NCI-H128 (cell line): ENCODE data around the gene PER2.
"Not testable (repeated sequence)": the region's sequence is repeated elsewhere in the genome, so short reads cannot be mapped to it uniquely, and the experiment has no call there.

Source experiments
- DNase-seq: peaks from one replicate; lab custom pipeline; 2025; ENCODE audit not compliant: unreplicated experiment; lab: John Stamatoyannopoulos, UW

Gene PER2

DNA sequence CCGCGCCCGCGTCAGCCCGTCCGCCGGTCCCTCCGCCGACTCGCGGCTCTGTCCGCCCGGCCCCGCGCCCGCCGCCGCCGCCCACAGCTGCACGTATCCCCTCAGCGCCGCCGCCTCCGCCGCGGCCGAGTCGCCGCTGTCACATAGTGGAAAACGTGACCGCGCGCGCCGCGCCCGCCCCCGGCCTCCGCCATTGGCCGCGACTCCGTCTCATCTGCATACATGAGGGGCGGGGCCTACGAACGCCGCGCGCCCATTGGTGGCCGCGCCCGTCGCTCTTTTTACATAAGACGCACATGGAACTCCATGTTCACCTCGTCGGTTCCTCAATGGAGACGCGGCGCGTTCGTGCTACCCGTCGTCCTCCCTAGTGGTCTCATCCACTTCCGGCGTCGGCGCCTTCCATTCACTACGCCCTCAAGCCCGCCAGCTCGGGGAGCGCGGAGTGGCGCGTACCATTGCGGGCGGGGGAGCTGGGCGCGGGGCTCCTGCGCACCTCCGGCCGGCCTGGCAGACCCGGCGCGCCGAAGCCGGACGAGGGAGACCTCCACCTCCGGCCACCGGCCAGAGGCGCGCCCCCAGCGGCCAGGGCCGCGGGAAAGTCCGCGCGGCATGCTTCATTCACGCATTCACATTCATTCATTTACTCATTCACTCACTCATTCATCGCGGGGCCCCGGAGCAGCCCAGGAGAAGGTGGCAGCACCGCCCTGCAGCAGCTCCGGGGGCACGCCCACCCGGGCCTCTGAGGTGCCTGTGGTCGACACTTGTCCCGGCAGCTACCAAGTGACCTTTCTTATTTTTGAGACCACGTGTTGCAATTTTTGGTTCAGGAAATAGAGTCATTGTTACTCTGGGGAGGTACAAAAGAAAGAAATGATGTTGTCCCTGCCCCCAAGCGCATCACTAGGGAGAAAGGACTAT, 502 bp upstream of the PER2 start:
- peak; percentile 88 for DNase-seq

DNA sequence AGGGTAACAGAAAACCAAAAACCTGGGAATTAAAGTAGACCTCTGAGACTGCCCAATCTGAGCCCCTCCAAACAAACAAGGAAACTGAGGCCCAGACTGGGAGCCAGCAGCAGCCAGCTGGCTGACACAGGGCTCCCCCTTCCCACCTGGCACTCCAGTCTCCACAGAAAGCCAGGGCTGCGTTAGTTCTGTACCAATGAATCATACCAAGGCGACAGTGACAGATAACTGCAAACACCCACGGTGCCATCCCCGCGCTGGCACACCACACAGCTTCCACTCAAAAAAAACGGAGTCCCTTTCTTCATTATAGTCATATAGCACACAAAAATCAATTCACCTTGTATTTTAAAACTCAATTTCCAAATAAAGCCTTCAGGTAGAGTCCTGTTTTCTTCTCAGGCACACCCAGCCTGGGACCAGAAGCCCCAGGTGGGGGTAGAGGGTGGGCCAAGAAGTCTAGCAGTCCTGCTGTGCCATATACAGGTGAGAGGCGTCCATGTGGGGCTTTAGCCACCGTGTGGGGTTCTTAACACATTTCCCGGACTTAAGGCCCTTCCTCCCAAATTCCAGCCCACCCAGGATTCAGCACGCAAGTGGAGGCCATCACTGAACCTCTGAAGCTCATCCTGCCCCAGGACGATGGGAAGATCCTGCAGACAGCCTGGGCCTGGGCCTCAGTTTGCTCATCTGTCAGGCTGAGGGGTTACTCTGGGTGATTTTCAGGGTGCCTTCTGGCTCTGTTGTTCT, 1.2 kb downstream of the PER2 start:
- no peak for DNase-seq

DNA sequence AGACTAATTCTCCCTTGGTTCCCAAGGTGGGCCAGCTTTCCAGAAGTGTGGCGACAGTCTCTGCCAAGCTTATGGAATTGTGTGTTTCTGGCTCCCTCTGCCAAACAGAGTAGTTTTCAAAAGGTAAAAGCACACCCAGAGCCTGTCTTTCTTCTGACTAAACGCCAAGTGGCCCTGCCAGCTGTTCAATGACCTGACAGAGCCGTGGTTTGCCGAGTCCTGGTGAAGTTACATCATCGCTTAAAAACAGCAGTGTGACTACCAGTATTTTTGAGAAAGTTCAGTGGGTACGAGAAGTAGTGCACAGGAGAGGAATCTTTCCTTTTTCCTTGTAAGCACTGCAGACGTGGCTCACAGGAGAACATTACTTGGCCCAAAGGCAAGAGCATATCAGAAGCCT, 1.9 kb downstream of the PER2 start:
- no peak for DNase-seq

DNA sequence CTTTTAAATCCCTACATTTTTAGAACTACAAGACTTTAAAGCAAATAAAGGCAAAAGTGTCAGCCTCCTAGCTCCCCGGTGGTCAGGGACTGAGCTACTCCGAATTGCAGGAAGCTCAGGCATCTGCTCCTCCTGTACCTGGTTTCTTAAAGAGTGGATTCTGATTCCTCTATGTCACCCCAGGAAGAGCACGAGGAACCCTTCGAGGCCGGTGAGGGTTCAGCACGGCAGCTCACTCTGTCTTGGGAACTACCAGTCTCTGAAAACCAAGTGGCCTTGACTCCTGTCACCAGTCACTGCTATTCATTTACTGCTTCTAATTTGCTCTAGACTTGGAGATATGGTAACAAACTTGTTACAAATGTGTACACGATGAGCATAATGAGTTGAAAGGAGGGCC, 2.3 kb downstream of the PER2 start:
- no peak for DNase-seq

DNA sequence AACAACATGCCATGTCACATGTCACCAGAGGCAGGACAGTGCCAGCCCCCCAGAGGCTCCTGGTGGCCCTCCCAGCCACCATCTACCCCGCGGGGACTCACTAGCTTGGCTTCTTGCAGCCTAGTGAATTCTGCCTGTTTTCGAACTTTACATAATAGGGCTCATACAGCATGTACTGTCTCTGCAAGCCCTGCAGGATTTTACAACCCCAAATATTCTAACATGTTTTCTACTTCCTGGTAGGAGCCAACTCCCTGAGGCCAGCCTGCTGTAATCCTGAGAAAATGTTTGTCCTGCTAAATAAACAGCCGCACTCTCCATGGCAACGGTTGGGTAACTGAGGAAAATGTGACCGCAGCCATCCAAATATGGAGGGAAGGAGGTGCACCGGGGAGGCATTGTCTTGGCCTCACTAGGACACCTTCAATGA, 2.7 kb downstream of the PER2 start:
- DNase-seq = no peak

DNA sequence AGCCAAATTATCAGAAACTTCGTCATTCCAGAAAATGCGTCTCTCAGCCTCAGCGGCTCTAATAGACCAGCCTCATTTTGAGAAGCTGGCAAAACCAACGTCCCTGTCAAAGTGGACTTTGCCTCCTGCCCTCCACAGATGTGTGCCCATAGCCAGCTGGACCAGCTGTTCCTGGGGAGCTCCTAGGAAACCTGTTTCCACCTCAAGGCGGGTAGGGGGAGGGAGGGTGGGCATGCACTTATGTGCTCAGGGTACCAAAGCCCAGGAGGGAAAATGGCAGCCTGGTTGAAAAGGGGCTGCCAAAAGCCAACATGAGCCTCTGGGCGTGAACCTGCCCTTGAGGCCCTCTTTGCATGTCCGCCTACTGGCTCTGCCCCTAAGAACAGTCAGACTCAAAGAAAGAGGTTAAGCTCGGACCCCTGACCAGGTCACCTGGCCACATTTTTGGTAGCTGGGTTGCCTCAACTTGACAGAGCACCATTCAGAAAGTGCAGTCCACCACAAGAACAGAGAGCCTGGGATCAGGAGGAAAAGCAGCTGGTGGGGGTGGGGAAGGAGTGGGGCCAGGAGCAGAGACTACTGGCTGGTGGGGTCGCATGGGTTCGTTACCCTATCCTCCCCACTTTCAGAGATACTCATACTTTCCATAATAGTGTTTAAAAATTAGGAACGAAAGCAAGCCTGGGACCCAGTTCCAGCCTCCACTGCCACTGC, 3.5 kb downstream of the PER2 start:
- no peak for DNase-seq

DNA sequence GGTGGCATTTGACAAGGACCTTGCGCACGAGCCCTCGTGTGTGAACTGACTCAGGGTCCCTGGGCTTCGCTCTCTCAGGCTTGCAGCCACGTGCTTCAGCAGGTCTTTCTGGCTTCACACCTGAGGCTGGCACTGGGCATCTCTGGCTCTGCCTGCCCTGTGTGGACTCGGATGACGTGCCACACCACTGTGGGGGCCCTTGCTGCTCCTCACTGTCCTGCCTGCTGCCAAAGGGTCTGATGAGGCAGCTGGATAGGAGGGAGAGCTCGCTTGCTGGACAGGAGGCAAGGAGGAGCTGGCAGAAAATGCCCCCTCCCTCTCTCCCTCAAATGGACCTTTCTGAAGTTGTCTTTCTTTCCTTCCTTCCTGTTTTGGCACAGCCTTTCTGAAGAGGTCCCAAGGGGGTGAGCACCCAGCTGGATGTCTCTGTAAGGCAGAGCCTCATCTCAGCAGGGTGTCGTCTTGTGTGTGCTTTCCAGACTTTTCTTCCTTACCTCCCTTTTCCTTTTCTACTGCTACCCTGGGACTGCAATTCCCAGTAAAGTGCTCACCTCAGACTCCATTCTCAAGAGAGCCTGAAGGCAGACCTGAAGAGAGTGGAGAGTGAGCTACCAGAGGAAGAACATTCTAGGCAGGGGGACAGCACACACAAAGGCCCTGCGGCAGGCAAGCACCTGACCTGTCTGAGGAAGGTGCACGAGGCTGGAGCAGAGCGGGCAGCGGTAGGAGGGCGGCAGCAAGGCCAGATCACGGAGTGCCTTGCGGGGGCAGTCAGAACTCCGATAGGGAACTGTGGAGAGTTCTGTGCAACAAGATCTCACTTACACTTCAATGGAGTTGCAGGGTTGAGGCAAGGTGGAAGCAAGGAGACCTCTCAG, 5.3 kb downstream of the PER2 start:
- no peak for DNase-seq

DNA sequence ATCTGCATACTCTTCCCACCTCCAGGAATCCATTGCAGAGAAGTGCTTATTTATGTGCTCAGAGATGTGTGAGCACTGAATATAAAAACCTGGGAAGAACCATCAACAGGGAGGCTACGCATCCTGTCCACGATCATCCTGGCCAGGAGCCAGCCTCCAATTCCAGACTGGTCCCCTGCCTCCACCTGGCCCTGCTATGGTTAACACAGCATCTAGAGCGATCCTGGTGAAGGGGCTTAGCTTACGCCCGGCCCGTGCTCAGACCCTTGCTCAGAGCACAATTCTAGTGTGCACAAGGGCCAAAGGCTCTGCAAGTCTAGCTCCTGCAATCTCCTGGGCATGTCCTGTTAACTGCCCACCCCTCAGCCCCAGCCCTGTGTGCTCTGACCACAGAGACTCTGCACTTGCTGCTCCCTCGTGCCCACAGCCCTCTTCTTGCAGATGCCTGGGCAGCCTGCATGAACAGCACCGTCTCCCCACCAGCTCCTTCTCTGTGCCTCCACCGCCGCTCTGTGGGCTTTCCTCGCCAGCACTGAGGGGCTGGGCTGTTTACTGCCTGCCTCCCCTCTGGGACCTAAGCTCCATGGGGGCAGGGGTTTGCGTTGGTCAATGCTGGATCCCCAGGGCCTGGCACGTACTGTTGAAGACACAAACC, 6.5 kb downstream of the PER2 start:
- DNase-seq = no peak

DNA sequence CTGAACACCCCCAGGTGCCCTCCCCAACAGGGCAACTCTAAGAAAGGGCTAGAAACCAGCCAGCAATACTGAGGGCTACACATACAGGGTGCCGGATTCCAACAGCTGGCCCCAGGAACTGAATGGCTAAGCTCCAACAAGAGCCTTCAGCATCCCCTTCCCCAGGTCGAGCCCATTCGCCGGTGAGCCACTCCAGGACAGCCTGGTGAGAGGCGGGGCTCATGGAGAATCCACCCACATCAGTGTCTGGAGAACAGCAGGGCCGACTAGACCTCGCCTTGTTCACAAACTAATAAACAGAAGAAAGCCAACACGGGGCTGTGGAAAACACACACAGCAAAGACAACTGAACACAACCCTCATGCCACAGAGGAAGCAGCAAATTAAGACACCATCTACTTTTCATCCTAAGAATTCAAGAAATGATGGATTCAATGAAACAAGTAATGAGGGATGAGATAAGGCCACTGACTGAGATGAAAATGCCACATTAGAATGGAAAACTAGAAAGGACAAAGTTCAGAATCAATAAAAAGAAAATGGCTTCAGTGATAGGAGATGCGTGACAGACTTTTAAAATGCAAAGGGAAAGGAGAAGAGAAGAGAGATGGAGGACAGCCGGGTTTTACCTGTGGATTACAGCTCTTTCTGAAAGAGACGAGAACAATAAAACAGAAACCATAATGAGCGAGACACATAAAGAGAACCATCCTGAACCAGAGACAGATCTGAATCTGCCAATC, 8.2 kb downstream of the PER2 start:
- DNase-seq = no peak

DNA sequence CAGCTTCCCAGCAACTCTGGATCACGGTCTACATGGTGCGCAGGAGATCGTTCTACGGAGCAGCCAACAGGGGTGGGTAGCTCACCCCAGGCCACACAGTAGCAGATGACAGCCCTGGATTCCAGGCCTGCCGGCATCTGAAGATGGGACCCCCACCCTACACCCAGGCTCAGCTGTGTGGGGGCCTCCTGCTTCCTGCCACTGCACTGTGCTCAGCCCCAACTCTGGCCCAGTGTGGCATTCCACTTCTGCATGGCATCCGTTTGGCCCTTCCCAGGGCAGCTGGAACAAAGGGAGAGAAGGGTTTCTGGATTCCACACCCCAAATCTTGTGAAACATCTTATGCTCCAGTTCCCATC, 9.1 kb downstream of the PER2 start:
- no peak for DNase-seq

DNA sequence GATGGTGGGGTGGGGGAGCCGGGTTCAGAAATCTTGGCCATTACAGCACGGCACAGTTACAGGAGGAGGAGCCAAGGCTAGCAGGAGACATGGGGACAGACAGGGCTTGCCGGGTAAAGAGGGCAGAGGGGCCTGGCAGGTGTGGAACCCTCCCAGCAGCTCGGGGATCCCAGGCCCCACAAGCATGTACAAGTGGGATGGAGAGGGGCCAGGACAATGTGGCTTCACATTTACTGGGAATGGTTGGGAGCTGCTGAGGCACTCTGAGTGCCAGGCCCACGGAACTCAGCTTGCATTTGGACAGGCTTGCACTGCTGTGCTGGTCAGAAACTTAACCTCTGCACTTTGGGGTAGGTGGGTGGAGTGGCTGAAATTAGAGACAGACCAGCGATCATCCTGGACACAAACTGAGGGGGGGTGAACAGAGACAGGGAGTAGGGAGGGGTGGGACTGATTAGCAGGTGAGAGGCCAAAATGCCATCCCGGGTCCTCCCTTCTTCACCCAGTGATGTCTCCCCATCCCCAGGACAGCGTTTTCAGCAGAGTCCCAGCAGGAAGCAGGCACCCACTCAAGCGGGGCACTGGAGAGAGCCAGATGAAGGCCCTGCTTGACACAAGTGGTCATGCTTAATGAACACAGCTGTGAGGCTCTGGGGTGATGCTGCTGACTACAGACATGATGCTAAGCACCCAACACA, 9.6 kb downstream of the PER2 start:
- no peak for DNase-seq

DNA sequence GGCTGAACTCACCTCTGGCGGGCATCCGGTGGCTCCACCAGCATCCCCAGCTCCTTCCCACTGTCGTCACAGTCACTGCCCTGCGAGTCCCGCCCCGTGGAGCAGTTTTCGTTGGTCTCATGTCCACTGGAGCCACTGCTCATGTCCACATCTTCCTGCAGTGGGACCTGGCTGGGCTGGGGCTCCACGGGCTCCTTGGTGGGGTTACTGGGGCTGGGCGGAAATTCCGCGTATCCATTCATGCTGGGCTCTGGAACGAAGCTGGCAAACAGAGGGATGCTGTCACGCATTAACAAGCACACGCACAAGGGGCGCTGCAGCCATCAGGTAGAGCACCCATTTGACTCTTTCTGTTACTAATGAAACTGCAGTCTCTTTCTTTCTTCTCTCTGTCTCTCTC, 10.7 kb downstream of the PER2 start:
- no peak for DNase-seq

DNA sequence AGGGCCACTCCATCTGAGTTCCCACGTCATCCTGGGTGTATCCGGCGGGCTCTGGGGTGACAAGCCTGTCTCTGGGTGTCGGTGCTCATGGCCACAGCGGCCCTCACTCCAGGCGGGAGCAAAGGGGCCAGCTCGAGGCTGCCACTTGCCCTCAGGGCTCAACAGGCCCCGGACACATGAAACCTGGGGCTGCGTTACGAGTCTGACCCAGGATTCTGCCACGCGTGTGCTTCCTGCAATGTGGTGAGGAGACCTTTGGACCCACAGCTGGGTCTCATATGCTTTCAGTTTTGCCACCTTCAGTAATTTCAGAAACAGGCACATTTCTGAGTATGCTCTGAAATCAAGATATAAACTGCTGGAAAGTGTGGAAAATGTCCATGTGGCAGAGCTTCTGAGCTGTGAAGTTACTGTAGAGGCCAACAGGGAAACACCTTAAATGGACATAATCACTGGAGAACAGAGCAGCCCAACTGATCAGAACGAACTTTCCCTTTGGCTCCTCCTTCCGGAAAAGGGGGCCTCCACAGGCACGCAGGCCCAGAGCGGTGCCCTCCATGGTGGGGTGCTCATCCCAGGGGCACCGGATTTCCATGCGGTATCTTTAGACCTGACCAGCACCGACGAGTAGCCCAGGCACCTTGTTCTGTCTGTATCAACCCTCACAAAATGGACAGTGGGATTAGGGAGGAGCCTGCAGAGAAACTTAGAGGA, 14.1 kb downstream of the PER2 start:
- DNase-seq = no peak

DNA sequence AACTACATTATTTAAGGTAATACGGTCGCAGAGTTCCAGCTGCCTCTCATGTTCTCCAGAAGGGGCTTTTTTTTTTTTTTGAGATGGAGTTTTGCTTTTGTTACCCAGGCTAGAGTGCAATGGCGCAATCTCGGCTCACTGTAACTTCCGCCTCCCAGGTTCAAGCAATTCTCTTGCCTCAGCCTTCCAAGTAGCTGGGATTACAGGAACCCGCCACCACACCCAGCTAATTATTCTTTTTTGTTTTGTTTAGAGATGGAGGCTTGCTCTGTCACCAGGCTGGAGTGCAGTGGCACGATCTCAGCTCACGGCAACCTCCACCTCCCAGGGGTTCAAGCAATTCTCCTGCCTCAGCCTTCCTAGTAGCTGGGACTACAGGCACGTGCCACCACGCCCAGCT, 15.0 kb downstream of the PER2 start:
- DNase-seq = not testable (repeated sequence)

DNA sequence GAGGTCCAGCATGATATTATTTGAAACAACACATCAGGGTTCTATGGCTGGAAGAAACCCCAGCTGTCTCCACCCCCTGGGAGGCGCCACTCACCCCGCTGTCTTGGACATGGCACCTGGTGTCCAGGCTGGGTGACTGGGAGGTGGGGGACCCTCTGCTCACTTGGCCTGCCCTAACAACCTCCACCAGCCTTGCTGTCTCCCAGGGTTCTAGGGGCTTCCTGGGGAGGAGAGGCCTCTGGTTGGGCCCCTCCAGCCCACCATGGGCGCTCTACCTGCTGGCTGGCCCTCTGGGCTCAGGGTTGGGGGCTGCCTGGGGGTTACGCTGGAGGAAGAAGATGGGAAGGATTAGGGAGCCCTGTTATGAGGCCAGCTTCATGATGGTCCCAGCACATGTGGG, 16.3 kb downstream of the PER2 start:
- DNase-seq = no peak

DNA sequence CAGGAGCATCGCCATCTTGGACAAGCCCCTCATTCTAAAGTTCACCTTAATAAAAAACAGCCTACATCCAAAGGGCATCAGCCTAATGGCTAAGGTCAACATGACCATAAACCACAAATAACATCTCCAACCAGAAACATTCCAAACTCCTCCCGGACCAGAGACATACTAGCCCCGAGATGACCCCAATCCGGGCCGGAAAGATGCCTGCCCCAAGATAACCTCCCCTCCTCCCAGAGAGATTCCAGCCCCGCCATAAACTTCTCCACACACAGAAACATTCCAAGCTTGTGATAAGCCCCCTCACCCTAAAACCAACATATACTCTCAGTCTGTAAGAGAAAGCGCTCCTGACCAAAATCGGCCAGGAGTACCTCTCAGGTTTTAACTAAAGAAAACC, 16.7 kb downstream of the PER2 start:
- not testable (repeated sequence) for DNase-seq

DNA sequence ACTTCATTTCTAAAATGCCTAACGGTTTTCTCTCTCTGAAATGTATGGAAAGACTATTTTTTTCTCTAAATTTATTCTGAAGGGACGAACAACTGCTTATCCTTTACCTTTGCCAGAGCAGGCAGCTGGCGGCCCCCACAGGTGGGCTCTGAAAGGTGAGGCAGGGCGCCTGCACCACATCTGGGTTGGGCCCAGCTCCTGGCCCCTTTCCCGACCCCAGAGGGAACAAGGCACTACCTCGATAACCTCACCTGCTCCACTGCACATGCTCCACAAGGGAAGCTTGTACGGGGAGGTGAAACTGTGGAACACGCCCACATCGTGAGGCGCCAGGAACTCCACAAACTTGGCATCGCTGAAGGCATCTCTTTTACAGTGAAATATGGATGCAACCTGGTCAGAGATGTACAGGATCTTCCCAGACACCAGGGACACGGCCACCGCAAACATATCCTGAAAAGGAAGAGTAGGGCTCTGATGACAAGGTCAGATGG, 17.3 kb downstream of the PER2 start:
- no peak for DNase-seq

DNA sequence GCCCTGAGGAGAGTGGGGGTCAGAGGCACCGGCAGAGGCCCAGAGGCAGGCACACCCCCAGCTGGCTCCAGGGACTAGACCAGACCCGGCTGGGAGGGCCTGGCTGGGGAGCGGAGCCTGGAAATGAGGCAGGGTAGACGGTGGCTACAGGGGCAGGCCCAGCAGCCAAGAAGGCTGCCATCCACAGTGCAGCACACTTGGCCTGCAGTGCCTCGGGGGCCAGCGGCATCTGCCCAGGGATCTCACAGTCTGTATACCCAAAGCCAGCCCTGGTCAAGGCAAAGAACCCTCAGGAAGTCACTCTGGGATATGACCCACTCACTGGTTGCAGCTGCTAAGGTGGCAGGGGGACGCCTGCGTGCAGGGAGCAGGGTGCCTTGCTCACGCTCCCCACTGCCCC, 17.8 kb downstream of the PER2 start:
- no peak for DNase-seq
